ENCODE measurements around the gene RCAN3.
"Not testable (repeated sequence)": the region's sequence is repeated elsewhere in the genome, so short reads cannot be mapped to it uniquely, and the experiment has no call there.

The RCAN3 gene

DNA sequence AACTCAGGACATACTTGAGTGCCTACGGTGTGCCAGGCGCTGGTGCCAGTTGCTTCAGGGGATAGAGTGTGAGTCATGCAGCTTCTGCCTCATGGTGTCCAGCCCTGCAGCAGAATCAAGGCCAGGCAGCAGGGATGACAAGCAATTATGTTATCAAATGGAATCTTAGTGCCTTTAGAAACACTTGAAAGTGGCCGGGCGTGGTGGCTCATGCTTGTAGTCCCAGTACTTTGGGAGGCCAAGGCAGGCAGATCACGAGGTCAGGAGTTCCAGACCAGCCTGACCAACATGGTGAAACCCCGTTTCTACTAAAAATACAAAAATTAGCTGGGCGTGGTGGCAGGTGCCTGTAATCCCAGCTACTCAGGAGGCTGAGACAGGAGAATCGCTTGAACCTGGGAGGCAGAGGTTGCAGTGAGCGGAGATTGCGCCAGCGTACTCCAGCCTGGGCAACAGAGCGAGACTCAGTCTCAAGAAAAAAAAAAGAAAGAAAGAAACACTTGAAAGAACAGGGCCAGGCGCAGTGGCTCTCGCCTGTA, 13.1 kb downstream of the RCAN3 start:
- not testable (repeated sequence) for DNase-seq

DNA sequence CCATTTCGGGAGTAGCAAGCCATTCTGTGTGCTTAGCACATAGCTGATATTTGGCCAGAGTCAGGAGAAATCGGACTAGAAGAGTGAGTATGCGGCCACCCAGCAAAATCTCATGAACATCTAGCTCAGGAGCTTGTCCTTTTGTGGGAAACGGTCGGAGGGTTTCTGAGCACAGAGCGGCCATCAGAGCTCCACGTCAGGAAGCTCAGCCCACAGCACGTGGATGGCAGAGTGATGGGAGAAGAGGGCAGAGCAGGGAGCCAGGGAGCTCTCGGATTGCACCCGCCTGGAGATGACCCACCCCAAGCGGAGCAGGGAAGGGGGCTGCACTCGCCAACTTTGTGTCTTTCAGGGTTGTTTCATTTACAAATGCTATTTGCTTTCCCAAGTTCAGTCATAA, 13.9 kb downstream of the RCAN3 start:
- DNase-seq = no peak

DNA sequence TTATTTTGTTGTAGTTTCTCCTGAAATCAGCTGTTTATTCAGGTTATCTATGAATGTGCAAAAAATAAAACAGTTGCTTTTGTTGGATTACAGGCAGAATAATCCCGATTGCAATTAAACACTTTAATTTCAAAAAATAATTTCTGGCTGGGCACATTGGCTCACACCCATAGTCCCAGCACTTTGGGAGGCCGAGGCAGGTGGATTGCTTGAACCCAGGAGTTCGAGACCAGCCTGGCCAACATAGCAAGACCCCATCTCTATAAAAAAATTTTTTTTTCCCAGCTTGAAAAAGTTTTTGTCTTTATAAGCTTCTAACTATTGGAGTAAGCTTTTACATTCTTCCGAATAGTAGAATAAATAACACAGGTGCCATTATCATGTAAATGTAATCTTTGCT, 15.3 kb downstream of the RCAN3 start:
- no peak for DNase-seq

DNA sequence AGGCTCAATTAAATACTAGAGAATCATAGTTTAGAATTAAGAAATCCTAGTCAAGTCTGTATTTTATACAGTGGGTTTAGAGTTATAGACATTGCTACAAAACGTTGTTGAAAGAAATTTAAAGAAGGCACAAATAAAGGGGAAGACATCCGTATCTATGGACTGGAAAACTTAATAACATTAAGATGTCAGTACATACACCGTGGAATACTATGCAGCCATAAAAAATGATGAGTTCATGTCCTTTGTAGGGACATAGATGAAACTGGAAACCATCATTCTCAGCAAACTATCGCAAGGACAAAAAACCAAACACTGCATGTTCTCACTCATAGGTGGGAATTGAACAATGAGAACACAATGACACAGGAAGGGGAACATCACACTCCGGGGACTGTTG, 17.6 kb downstream of the RCAN3 start:
- DNase-seq = not testable (repeated sequence)

DNA sequence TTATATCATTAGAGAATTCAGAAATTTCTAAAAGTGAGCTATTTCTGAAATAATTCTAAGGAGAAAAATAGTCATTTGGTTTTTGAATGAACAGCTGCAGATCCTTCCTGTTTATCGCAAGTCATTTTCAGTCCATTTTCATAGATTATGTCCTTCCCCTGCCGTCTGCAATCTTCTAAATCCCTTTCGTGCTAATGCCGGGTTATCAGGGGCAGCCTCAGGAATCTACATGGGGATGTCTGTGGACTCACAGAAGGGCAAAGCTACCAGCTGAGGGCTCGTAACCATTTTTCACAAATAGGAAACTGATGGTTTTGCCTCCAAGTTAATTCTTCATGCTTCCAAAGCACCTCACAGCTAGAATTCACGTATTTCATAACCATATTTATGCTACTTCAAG, 23.0 kb downstream of the RCAN3 start:
- no peak for DNase-seq

DNA sequence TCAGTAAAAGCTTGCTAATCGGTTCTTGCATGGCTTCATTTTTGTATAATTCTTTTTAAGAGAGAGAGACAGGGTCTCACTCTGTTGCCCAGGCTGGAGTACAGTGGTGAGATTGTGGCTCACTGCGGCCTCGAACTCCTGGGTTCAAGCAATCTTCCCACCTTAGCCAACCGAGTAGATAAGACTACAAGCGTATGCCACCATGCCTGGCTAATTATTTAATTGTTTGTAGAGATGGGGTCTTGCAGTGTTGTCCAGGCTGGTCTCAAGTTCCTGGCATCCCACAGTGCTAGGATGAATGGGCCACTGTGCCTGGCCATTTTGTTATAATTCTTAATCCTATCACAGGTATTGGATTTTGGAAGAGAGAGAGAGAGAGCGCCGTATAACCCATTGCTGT, 23.4 kb downstream of the RCAN3 start:
- no peak for DNase-seq

DNA sequence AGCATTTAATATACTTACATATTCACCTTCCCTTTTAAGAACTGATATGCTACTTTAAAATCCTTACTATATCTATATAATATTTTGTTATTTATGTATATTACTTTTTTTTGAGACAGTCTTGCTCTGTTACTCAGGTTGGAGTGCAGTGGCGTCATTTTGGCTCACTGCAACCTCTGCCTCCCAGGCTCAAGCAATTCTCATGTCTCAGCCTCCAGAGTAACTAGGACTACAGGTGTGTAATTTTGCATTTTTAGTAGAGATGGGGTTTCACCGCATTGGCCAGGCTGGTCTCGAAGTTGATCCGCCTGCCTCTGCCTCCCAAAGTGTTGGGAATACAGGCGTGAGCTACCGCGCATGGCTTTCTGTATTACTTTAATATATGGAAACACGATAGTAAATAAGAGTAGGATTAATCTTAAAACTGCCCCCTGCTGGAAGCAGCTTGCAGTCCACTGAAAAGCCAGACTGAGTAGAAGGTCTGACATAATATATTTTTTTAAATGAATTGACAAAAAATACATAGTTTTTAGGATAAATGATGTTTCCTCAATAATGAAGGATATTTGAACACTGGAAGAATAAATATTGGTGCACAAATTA, 24.4 kb downstream of the RCAN3 start:
- peak; percentile 56 for DNase-seq

DNA sequence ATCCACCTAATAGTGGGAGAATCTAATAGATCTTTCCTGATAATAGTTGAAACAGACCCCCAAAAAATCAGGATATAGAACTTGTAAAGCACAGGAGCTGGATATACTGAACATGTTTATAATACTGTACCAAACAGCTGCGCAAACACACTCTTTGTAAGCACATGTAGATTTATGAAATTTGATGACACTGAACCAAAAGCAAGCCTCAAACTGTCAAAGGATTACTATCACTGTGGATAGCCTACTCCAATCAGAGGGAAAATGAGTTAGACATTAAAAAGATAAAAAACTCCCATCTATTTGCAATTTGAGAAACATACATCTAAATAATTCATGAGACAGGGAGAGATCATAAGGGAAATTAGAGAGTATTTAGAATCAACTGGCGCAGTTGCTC, 26.1 kb downstream of the RCAN3 start:
- DNase-seq = no peak

DNA sequence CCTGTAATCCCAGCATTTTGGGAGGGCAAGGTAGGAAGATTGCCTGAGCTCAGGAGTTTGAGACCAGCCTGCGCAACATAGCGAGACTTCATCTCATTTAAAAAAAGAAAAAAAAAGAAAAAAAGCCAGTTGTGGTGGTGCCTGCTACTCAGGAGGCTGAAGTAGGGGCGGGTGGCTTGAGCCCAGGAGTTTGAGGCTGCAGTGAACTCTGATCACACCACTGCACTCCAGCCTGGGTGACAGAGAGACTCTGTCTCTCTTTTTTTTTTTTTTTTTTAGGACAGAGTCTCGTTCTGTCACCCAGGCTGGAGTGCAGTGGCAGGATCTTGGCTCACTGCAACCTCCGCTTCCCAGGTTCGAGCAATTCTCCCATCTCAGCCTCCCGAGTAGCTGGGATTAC, 26.7 kb downstream of the RCAN3 start:
- DNase-seq = not testable (repeated sequence)

DNA sequence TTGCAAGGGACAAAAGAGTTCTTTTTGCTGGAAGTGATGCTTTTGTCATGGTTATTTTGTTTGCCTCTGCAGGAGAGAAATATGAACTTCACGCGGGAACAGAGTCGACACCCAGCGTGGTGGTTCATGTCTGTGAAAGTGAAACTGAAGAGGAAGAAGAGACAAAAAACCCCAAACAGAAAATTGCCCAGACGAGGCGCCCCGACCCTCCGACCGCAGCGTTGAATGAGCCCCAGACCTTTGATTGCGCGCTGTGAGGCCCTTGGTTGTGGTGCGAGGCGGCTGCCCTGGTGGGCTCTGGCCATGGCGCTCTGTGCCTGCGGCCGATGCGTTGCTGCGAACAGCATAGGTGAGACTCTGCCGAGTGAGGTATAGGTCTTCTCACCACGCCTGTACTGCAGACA, 32.4 kb downstream of the RCAN3 start:
- DNase-seq = peak; percentile 74

DNA sequence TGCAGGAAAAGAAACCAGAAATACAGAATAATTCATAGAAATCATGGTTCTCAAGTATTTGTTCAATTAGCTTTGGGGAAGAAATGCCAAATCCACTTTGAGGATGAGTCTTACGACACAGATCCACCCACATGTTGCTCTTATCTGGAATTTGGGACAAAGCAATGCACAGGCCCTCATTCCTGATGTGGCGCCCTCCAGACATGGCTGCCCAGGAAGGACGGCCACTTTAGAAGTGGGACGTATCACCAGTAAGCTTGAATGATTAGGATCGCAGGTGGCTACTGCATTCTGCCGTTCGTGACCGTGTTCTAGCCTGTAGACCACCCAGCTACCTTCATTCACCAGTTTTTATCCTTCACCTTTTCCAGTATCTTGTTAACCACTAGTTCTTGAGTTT, 33.1 kb downstream of the RCAN3 start:
- DNase-seq = no peak

DNA sequence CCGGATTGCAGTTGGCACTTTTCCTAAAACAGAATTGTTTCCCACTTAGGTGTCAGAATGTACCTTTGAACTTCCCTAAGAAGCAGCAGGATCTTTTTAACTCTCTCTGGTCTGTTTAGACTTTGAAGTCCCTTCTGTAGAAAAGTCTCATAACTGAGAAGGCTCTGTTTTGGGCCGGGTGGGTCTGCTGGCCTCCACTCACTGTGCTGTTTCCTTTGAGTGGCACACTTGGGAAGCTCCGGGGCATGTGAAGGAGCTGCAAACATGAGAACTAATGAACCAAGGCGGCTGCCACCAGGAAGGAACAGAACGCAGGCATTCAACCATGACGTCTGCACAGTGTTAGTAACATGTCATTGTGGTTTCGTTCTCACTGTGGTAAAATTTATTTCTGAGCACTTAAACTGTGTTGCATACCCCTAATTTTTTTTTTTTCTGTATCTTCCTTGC, 33.8 kb downstream of the RCAN3 start:
- DNase-seq = peak; percentile 73

DNA sequence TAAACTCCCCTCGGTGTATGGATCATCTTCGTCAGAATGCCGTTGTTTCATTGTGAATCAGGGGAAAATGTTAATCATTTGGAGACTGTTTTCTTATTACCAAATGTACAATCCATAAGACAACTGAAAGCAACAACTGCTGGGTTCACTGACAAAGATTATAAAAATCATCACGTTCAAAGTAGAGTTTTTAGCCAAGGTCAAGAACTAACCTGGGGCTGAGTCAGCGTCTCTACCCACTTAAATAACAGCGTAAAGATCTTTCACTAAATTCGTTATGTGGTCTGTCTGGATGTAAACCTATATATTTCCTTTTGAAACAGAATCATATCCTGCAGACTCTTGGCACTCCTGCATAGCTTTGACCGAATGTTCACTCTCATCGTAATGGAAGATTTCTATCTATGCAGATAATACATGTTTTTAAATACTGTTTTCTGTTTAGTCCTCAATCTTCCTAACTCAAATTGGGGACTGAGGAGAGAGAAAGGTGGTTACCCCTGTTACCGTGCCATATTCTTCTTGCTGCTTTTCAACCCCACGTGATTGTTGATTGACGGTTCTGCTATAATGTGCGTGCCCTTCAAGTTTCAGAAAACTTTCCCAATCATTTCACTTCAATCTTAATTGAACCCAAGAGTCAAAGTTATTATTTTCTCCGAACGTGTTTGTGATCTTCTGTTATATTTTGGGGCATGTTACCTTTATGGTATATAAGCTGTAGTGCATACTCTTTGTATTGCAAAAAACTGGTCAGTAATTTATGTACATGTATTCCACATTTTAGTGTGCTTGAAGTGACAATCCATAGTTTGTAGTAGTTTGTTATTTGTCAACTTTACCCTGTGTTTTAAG, 37.6 kb downstream of the RCAN3 start:
- DNase-seq = no peak

DNA sequence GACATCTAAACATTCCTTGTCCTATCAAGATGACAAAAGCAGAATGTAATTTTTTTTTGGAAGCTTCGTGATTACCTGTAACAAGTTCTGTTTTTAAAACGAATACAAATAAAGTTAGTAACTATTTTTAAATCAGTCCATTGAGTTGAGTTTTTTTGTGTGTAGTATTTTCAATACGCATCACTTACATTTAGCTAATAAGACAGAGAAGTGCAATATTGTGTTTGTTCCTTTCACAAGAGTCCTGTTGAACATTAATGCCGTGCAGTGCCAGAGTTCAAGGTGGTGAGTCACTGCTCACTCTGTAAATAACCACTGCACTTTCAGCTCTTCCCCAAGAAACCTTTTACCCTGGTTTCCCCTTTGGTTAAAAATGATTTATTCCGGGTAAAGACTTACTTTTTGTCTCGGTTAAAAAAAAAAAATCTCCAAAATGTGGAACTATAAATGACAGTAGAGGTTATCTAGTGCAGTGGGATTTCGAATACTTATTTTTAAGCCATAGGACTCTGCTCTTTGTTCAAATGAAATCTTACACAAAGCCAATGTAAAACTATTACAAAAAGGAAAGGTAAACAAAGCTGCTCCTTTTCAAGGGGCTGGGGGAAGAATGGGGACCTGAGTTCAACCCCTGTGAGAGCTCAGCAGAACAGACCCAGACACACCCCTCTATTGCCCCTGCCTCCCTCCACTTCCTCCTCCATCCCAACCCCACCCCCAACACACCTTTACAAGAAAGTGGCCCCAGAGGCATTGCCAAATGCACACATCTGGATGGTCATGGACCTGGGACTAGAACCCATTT, 38.5 kb downstream of the RCAN3 start:
- DNase-seq = no peak

DNA sequence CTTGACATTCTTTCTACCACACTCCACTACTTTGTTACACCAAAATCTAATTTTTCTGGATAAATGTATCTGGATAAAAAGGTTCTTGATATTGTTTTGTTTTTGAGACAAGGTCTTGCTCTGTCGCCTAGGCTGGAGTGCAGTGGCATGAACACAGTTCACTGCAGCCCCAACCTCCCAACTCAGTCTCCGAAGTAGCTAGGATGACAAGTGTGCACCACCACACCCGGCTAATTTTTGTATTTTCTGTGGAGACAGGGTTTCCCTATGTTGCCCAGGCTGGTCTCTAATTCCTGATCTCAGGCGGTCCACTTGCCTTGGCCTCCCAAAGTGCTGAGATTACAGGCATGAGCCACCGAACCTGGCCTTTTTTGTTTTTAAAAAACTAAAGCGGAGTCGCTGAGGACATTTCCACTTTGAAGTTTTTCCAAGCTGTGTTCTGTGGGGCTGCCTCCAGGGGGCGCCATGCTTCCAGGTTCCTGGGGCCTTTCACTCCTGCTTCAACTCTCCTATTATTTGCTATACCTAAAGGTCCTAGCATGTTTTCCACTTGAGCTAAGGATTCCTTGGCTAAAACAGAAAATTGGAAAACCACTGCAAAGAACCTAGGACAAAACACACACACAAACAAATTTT, 39.2 kb downstream of the RCAN3 start:
- DNase-seq = peak; percentile 23

DNA sequence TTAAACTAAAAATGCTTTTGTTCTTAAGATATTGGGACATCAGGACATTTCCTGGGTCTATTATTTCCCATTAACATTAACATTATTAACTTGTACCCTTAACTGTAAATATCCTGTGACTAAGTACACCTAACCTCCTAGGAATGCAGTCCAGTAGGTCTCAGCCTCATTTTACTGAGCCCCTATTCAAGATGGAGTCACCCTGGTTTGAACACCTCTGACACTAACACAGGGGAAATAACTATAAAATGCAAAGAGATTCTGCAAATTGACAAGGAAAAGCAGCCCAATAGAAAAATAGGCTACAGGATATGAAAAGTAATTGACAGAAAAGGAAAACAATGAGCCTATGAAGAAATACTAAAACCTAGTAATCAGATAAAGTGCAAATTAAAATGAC, 41.6 kb downstream of the RCAN3 start:
- no peak for DNase-seq

DNA sequence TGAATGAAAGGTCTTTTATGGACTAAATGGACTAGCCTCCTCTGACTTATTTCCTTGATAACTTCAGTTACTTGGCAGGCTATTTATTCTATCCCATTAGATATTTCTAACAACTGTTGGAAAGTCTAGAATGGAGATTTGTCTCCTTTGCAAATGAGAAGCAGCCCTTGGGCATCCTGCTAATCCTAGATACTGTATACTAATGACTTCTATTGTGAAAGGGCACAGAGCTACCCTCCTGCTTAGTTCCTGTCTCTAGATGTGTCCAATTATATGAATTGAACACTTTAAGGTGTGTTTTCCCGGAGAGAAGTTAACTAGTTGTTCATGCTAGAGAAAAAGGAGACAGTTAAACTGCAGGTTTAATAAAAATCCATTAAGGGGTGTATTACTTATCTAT, 43.0 kb downstream of the RCAN3 start:
- DNase-seq = no peak

DNA sequence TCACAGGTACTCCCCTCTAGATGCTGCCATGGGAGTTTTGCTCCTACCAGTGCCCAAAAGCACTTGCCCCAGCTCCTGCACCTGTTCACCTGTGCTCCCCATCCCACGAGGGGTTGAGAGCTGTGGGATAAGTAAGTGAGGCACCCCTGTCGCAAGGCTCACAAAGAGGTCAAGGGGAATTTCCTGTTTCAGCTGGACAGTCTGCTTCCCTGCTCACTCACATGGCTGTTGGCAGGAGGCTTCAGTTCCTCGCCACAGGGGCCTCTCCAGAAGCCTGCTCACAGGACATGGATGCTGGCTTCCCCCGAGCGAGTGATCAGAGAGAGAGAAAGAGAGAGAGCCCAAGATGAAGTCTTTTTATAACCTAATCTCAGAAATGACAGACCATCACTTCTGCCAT, 44.6 kb downstream of the RCAN3 start:
- no peak for DNase-seq

DNA sequence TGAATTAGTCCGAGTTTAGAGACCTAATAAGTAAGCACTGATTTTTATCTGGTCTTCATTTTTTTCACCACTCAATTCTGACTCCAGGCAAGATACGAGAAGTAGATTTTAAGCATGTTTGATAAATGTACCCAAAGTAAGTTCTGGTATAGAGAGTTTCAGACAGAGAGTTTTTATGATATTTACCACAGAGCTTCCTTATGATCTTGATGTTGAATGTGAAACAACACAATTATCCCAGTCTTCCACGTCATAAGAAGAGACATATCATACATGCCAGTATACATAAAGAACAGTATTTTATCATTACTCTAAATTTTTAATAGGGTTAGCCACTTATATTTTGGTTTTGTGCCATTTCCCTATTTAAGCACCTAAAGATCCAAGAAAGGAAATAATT, 45.4 kb downstream of the RCAN3 start:
- no peak for DNase-seq

DNA sequence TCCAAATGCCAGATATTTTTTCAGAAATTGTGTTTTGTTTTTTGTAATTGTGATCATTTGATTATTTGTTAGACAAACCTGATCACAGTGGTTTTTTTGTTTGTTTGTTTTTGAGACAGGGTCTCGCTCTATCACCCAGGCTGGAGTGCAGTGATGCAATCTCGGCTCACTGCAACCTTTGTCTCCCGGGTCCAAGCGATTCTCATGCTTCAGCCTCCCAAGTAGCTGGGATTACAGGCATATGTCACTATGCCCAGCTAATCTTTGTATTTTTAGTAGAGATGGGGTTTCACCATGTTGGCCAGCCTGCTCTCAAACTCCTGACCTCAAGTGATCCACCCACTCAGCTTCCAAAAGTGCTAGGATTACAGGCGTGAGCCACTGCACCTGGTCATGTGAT, 46.6 kb downstream of the RCAN3 start:
- DNase-seq = not testable (repeated sequence)

DNA sequence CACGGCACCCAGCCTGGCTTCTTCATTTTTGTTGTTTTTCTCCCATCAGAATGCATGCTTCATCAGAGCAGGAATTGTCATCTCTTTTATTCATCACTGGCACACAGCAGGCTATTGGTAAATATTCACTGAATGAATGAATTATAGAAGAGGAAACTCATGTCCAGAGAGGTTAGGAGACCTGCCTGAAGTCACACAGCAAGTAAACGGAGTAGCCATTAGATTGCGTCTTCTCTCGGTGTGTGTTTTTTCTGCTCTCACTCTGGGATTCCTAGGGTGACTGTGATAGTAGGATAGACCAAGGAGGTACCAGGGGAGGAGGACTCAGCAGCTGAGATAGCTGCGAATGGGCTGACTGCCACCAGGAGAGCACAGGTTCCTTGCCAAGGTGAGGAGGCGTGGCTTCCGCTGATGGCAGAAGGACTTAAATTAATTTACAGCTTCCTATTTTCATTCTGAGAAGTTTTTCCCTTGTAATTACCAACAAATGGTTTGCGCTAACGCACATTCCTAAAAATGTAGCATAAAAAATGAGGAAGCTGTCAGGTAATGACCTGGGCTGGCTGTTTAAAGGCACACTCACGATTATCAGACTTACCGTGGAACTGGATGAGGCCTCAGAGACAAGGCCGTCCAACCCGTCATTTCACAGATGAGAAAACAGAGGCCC, 48.8 kb downstream of the RCAN3 start:
- no peak for DNase-seq

DNA sequence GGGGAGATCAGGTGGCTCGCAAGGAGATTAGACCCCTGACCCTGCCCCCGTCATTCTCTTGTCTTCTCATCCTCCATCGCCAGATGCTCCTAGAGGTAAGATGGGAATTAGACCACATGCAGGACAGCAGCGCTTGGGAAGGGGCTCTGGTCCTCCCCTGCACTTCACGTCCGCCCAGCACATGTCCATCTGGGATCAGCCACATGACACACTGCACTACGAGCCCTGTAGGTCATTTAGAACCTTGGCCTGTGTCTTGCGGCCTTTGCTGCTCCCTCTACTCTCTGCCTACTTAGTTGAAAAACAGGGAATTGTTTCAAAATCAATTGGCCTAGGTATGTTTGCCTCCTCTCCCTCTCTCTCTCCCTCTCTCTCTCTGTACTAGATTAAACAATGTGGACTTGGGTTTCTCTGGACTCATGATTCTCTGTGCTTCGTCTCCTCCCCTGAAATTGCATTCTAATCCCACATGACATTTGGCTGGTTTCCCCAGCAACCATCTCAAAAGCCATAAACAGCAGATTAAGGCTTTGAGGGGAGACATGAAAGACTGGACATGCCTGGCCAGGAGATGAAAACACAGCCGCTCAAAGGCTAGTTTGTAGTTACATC, 49.4 kb downstream of the RCAN3 start:
- DNase-seq = no peak

All from activated CD4-positive, alpha-beta T cell treated with anti-CD3 and anti-CD28 coated beads, Interleukin-2, amount 50 U/mL, for 1 hour (primary cell).